BE2C (cell line): ENCODE results near the gene CIBAR2.

ENCODE experiments used
- DNase-seq: peaks from one replicate; pipeline ENCODE4 v3.0.0-alpha.2; 2020
- H3K27me3 ChIP-seq: fragments of 250-450 bp; sonication (Bioruptor Pico); 2 replicates; pipeline ENCODE4 v1.5.1; 2020; ENCODE audit warnings: mild to moderate bottlenecking
- H3K36me3 ChIP-seq: fragments of 250-450 bp; sonication (Bioruptor Pico); 2 replicates; pipeline ENCODE4 v1.5.1; 2020; ENCODE audit warnings: mild to moderate bottlenecking
- H3K4me1 ChIP-seq: fragments of 250-450 bp; sonication (Bioruptor Pico); 2 replicates; pipeline ENCODE4 v1.5.1; 2020
- H3K4me3 ChIP-seq: 2 replicates; pipeline ENCODE4 v1.5.1; 2011; ENCODE audit warnings: low read depth, low read length
- H3K9me3 ChIP-seq: fragments of 250-450 bp; sonication (Bioruptor Pico); 2 replicates; pipeline ENCODE4 v1.5.1; 2020
- TF ChIP-seq, protein P1 (sequence below): IDR thresholded peaks from 2 replicates; pipeline ENCODE4 v1.5.1; 2012; ENCODE audit warnings: mild to moderate bottlenecking, low read depth, low read length

Gene CIBAR2

GRCh38 chr16:85141491-85142128 lies 29.3 kb upstream of the CIBAR2 start:
- Histone ChIP-seq H3K27me3 (no peaks in the 10 kb centered on the region), H3K4me1 (peaks cover 11% of the 10 kb centered on the region), H3K9me3 (no peaks in the 10 kb centered on the region; the same call in 1 of the 2 replicates), H3K36me3 (no peaks in the 10 kb centered on the region), H3K4me3 (no peak overlapping the region)
- TF ChIP-seq, protein P1, sequence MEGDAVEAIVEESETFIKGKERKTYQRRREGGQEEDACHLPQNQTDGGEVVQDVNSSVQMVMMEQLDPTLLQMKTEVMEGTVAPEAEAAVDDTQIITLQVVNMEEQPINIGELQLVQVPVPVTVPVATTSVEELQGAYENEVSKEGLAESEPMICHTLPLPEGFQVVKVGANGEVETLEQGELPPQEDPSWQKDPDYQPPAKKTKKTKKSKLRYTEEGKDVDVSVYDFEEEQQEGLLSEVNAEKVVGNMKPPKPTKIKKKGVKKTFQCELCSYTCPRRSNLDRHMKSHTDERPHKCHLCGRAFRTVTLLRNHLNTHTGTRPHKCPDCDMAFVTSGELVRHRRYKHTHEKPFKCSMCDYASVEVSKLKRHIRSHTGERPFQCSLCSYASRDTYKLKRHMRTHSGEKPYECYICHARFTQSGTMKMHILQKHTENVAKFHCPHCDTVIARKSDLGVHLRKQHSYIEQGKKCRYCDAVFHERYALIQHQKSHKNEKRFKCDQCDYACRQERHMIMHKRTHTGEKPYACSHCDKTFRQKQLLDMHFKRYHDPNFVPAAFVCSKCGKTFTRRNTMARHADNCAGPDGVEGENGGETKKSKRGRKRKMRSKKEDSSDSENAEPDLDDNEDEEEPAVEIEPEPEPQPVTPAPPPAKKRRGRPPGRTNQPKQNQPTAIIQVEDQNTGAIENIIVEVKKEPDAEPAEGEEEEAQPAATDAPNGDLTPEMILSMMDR: no peak
- no peak for DNase-seq

- TF ChIP-seq, protein P1: no peak
- H3K27me3 ChIP-seq: no peaks in the 10 kb centered on the region
- no peaks in the 10 kb centered on the region for H3K36me3 ChIP-seq
- no peak overlapping the region for H3K4me3 ChIP-seq
- peaks cover 15% of the 10 kb centered on the region for H3K4me1 ChIP-seq
- DNase-seq: no peak
- H3K9me3 ChIP-seq: no peaks in the 10 kb centered on the region; the same call in 1 of the 2 replicates
Observed at GRCh38 chr16:85140455-85141012, 28.3 kb upstream of the CIBAR2 start.

GRCh38 chr16:85139881-85140339 lies 27.6 kb upstream of the CIBAR2 start:
- H3K27me3 ChIP-seq: no peaks in the 10 kb centered on the region

GRCh38 chr16:85138825-85139627 lies 26.8 kb upstream of the CIBAR2 start:
- no peak for DNase-seq
- Histone ChIP-seq H3K4me3 (no peak overlapping the region), H3K9me3 (no peaks in the 10 kb centered on the region), H3K4me1 (peaks cover 11% of the 10 kb centered on the region), H3K36me3 (no peaks in the 10 kb centered on the region), H3K27me3 (no peaks in the 10 kb centered on the region)
- TF ChIP-seq, protein P1: no peak

More at GRCh38 chr16:85139881-85140339, 27.6 kb upstream of the CIBAR2 start:
- TF ChIP-seq, protein P1: no peak
- no peak overlapping the region for H3K4me3 ChIP-seq
- DNase-seq: no peak
- peaks cover 15% of the 10 kb centered on the region for H3K4me1 ChIP-seq
- H3K9me3 ChIP-seq: no peaks in the 10 kb centered on the region; the same call in 1 of the 2 replicates
- no peaks in the 10 kb centered on the region for H3K36me3 ChIP-seq

- Histone ChIP-seq H3K36me3 (no peaks in the 10 kb centered on the region), H3K9me3 (no peaks in the 10 kb centered on the region), H3K4me3 (no peak overlapping the region), H3K27me3 (no peaks in the 10 kb centered on the region), H3K4me1 (peaks cover 10% of the 10 kb centered on the region)
- TF ChIP-seq, protein P1: no peak
- DNase-seq: no peak
Observed at GRCh38 chr16:85138073-85138824, 26.0 kb upstream of the CIBAR2 start.
